A549 treated with GW870086 at 1 μM for 4 hours (cell line): Measurements from ENCODE around the gene GFOD2. TPM values are rescaled to one million over a fixed set of nuclear protein-coding genes. Genes with fewer than 3 reads are reported as not detected.

Experiments
- total RNA-seq: library from RNA; stranded (reverse); fragments of 200-300 nt; extraction: Qiagen RNA extraction; gene quantifications from 5 replicates; pipeline ENCODE4 v1.2.3, GENCODE V29; 2022; ENCODE audit warnings: low read depth

Gene GFOD2
- 16.0 to 18.1 TPM (median 16.9 TPM) in 5 replicates for total RNA-seq

GRCh38 chr16:67719048-67719777 is at the start of gene GFOD2:
GFOD2 (minus strand) TSS chr16:67719316; CDS start chr16:67685715, 33,601 bp downstream.

GRCh38 chr16:67666559-67667452 is 52.3 kb downstream of the GFOD2 start, which contains the start of the genes C16orf86 and ENKD1:
C16orf86 (plus strand) TSS chr16:67666814; CDS start chr16:67666971, 157 bp downstream.
ENKD1 (minus strand) TSS chr16:67666750; CDS start chr16:67666442, 308 bp downstream.

GRCh38 chr16:67660564-67661028 is 58.5 kb downstream of the GFOD2 start, which contains the start of gene PARD6A:
PARD6A (plus strand) TSS chr16:67660960; CDS start chr16:67661039, 79 bp downstream.

GRCh38 chr16:67659675-67660563 is 59.2 kb downstream of the GFOD2 start, which contains the start of gene ACD:
ACD (minus strand) TSS chr16:67660260; CDS start chr16:67660220, 40 bp downstream.

Other genes starting within 250 kb of the GFOD2 start
- gene ATP6V0D1, start 238.2 kb downstream of the GFOD2 start, total RNA-seq = 100 to 117 TPM (median 107 TPM) in 5 replicates
- gene AGRP, start 235.8 kb downstream of the GFOD2 start, total RNA-seq = not detected in 5 replicates
- 36.1 to 45.7 TPM (median 40.3 TPM) in 5 replicates for gene RIPOR1, start 190.5 kb downstream of the GFOD2 start, total RNA-seq
- gene CTCF, start 156.8 kb downstream of the GFOD2 start, total RNA-seq = 33.9 to 35.7 TPM (median 34.2 TPM) in 5 replicates
- gene CARMIL2, start 74.2 kb downstream of the GFOD2 start, total RNA-seq = 1.3 to 2.1 TPM (median 1.7 TPM) in 5 replicates
- gene ACD, start 59.1 kb downstream of the GFOD2 start, total RNA-seq = 31.1 to 35.3 TPM (median 34.4 TPM) in 5 replicates
- gene PARD6A, start 58.4 kb downstream of the GFOD2 start, total RNA-seq = 1.5 to 2.6 TPM (median 2.3 TPM) in 5 replicates
- gene ENKD1, start 52.6 kb downstream of the GFOD2 start, total RNA-seq = 7.7 to 12.2 TPM (median 11.1 TPM) in 5 replicates
- 0.12 to 0.14 TPM in 2 of 5 replicates, not detected in the others for gene C16orf86, start 52.5 kb downstream of the GFOD2 start, total RNA-seq
- 7.4 to 9.5 TPM (median 8.3 TPM) in 5 replicates for gene RANBP10, start 87.2 kb upstream of the GFOD2 start, total RNA-seq
- gene TSNAXIP1, start 87.6 kb upstream of the GFOD2 start, total RNA-seq = 0.29 to 0.53 TPM (median 0.41 TPM) in 5 replicates
- gene THAP11, start 123.0 kb upstream of the GFOD2 start, total RNA-seq = 26.3 to 42.4 TPM (median 39.3 TPM) in 5 replicates
- 228 to 243 TPM (median 238 TPM) in 5 replicates for gene NUTF2, start 127.6 kb upstream of the GFOD2 start, total RNA-seq
- 25.7 to 30.8 TPM (median 27.4 TPM) in 5 replicates for gene CENPT, start 128.4 kb upstream of the GFOD2 start, total RNA-seq
- gene EDC4, start 153.7 kb upstream of the GFOD2 start, total RNA-seq = 44.9 to 65.1 TPM (median 60.7 TPM) in 5 replicates
- 0.28 to 0.52 TPM in 2 of 5 replicates, not detected in the others for gene NRN1L, start 165.6 kb upstream of the GFOD2 start, total RNA-seq
- 12.7 to 18.9 TPM (median 14.8 TPM) in 5 replicates for gene PSKH1, start 173.9 kb upstream of the GFOD2 start, total RNA-seq
- 1.0 to 2.1 TPM (median 1.7 TPM) in 5 replicates for gene CTRL, start 212.5 kb upstream of the GFOD2 start, total RNA-seq
- 42.5 to 60.5 TPM (median 50.4 TPM) in 5 replicates for gene PSMB10, start 217.5 kb upstream of the GFOD2 start, total RNA-seq
- 8.3 to 12.6 TPM (median 11.0 TPM) in 5 replicates for gene LCAT, start 224.8 kb upstream of the GFOD2 start, total RNA-seq
- 26.5 to 36.3 TPM (median 30.8 TPM) in 5 replicates for gene SLC12A4, start 249.3 kb upstream of the GFOD2 start, total RNA-seq